Osteocyte (in vitro differentiated cells): Measurements from ENCODE around the gene MATN4. TPM values are rescaled to one million over a fixed set of nuclear protein-coding genes. Genes with fewer than 3 reads are reported as not detected.
A peak's percentile ranks its signal among the peaks of the same experiment; 100 is the strongest.

Source experiments
- DNase-seq: peaks from one replicate; pipeline ENCODE4 v3.0.0; 2021; ENCODE audit warnings: mixed read lengths; ENCODE audit not compliant: unreplicated experiment; ENCODE audit errors: extremely low spot score
- H3K27ac Mint-ChIP-seq: one replicate; pipeline ENCODE4 v1.8.0; 2021; ENCODE audit warnings: mild to moderate bottlenecking, mixed read lengths; ENCODE audit not compliant: unreplicated experiment
- H3K27me3 Mint-ChIP-seq: one replicate; pipeline ENCODE4 v1.8.0; 2021; ENCODE audit warnings: mixed read lengths; ENCODE audit not compliant: unreplicated experiment
- H3K36me3 Mint-ChIP-seq: one replicate; pipeline ENCODE4 v1.8.0; 2021; ENCODE audit warnings: mixed read lengths; ENCODE audit not compliant: unreplicated experiment
- H3K4me1 Mint-ChIP-seq: one replicate; pipeline ENCODE4 v1.8.0; 2021; ENCODE audit warnings: mixed read lengths; ENCODE audit not compliant: unreplicated experiment
- H3K4me3 Mint-ChIP-seq: one replicate; pipeline ENCODE4 v1.8.0; 2021; ENCODE audit warnings: mild to moderate bottlenecking, moderate library complexity, mixed read lengths; ENCODE audit not compliant: unreplicated experiment
- H3K9me3 Mint-ChIP-seq: one replicate; pipeline ENCODE4 v1.8.0; 2021; ENCODE audit warnings: mixed read lengths; ENCODE audit not compliant: unreplicated experiment
- CTCF ChIP-seq: fragments of 200-600 bp; sonication (generic); IDR thresholded peaks from 2 replicates; pipeline ENCODE4 v1.5.0; 2021; ENCODE audit warnings: antibody characterized with exemption, mild to moderate bottlenecking, moderate library complexity
- total RNA-seq: library from RNA; stranded (reverse); gene quantifications from 2 replicates; pipeline ENCODE4 v1.2.1, GENCODE V29; 2021

The MATN4 gene
- total RNA-seq, 1 donor from 2014 or later: not detected

GRCh38 chr20:45279992-45280391, 28.1 kb downstream of the MATN4 start:
- no peak for TF ChIP-seq CTCF
- Mint-ChIP-seq H3K4me3 (no peak overlapping the region), H3K4me1 (no peaks in the 10 kb centered on the region), H3K27me3 (peaks cover 43% of the 10 kb centered on the region), H3K36me3 (no peaks in the 10 kb centered on the region), H3K27ac (no peak overlapping the region), H3K9me3 (no peaks in the 10 kb centered on the region)
- DNase-seq: no peak

- Mint-ChIP-seq H3K9me3 (no peaks in the 10 kb centered on the region), H3K27me3 (peaks cover 60% of the 10 kb centered on the region), H3K27ac (no peak overlapping the region), H3K4me1 (no peaks in the 10 kb centered on the region), H3K36me3 (no peaks in the 10 kb centered on the region), H3K4me3 (no peak overlapping the region)
- no peak for DNase-seq
- TF ChIP-seq CTCF: no peak
Measured at GRCh38 chr20:45275338-45275737, 32.8 kb downstream of the MATN4 start.

- no peaks in the 10 kb centered on the region for H3K9me3 Mint-ChIP-seq
- no peak for TF ChIP-seq CTCF
Measured at GRCh38 chr20:45269754-45270270, 38.3 kb downstream of the MATN4 start.

GRCh38 chr20:45269056-45269455, 39.0 kb downstream of the MATN4 start:
- Mint-ChIP-seq H3K36me3 (no peaks in the 10 kb centered on the region), H3K4me1 (no peaks in the 10 kb centered on the region), H3K4me3 (no peak overlapping the region), H3K27me3 (peaks cover 69% of the 10 kb centered on the region), H3K9me3 (no peaks in the 10 kb centered on the region), H3K27ac (no peak overlapping the region)
- peak; percentile 53 for DNase-seq
- TF ChIP-seq CTCF: no peak

More at GRCh38 chr20:45269754-45270270, 38.3 kb downstream of the MATN4 start:
- Mint-ChIP-seq H3K4me3 (no peak overlapping the region), H3K27me3 (peaks cover 63% of the 10 kb centered on the region), H3K36me3 (no peaks in the 10 kb centered on the region), H3K4me1 (no peaks in the 10 kb centered on the region), H3K27ac (no peak overlapping the region)
- peak; percentile 10 for DNase-seq

- no peak overlapping the region for H3K4me3 Mint-ChIP-seq
Measured at GRCh38 chr20:45268531-45268930, 39.6 kb downstream of the MATN4 start.

More at GRCh38 chr20:45268531-45268930, 39.6 kb downstream of the MATN4 start:
- Mint-ChIP-seq H3K4me1 (no peaks in the 10 kb centered on the region), H3K9me3 (no peaks in the 10 kb centered on the region), H3K27me3 (peaks cover 66% of the 10 kb centered on the region), H3K36me3 (no peaks in the 10 kb centered on the region), H3K27ac (no peak overlapping the region)
- TF ChIP-seq CTCF: no peak
- DNase-seq: peak; percentile 23
